ENCODE measurements around the gene ABLIM1. TPM values are rescaled to one million over a fixed set of nuclear protein-coding genes. Genes with fewer than 3 reads are reported as not detected.
A peak's percentile ranks its signal among the peaks of the same experiment; 100 is the strongest.

Gene ABLIM1
- total RNA-seq, 4 donors from 2014 or later: 41.2 to 128 (median 97.3) TPM

DNA sequence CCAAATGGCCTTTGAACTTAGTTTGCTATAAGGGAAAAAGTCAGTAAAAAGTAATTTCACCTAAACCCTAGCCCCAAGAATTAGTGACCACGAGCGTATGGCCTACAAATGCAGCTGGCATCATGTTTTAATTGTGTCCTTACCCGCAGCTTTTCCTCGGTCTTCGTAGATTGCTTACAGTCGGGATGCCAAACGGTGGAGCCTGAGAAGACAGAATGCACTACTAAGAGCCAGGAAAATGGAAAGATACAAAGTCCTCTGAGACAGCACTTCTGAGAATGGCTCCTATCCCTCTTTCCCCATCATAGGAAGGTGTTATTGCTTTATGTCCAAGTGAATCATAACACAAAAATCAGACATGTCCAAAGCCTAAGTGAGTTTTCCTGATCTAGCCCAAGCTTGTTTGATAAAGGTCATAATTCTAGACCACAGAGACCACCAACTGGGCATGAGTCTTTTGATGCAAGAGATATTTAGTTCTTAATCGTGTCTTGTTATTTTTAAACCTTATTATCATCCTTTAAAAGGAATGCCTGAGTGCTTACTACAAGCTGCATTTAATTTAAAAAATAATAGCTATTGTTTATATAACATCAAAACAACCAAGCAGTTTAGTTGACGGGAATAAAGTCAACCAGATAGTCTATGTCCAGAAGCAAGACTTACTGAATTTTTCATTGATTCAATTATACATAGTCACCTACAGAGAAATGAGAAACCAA, 170.1 kb downstream of the ABLIM1 start:
- Histone ChIP-seq H3K27ac (peak overlapping the region; percentile 23 to 77), H3K27me3 (no peaks in the 10 kb centered on the region), H3K4me1 (no peaks in the 10 kb centered on the region), H3K9me3 (no peaks in the 10 kb centered on the region), H3K4me3 (no peak overlapping the region), H3K36me3 (no peaks in the 10 kb centered on the region)
- DNase-seq: no peak
- intact Hi-C loops (cut with DNase I; ENCODE audit: low total_unique reads): no loop called here
- TF ChIP-seq, protein P1, sequence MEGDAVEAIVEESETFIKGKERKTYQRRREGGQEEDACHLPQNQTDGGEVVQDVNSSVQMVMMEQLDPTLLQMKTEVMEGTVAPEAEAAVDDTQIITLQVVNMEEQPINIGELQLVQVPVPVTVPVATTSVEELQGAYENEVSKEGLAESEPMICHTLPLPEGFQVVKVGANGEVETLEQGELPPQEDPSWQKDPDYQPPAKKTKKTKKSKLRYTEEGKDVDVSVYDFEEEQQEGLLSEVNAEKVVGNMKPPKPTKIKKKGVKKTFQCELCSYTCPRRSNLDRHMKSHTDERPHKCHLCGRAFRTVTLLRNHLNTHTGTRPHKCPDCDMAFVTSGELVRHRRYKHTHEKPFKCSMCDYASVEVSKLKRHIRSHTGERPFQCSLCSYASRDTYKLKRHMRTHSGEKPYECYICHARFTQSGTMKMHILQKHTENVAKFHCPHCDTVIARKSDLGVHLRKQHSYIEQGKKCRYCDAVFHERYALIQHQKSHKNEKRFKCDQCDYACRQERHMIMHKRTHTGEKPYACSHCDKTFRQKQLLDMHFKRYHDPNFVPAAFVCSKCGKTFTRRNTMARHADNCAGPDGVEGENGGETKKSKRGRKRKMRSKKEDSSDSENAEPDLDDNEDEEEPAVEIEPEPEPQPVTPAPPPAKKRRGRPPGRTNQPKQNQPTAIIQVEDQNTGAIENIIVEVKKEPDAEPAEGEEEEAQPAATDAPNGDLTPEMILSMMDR (IDR thresholded peaks at IDR 0.05): no peak
- TF ChIP-seq POLR2A (IDR thresholded peaks at IDR 0.05): no peak

DNA sequence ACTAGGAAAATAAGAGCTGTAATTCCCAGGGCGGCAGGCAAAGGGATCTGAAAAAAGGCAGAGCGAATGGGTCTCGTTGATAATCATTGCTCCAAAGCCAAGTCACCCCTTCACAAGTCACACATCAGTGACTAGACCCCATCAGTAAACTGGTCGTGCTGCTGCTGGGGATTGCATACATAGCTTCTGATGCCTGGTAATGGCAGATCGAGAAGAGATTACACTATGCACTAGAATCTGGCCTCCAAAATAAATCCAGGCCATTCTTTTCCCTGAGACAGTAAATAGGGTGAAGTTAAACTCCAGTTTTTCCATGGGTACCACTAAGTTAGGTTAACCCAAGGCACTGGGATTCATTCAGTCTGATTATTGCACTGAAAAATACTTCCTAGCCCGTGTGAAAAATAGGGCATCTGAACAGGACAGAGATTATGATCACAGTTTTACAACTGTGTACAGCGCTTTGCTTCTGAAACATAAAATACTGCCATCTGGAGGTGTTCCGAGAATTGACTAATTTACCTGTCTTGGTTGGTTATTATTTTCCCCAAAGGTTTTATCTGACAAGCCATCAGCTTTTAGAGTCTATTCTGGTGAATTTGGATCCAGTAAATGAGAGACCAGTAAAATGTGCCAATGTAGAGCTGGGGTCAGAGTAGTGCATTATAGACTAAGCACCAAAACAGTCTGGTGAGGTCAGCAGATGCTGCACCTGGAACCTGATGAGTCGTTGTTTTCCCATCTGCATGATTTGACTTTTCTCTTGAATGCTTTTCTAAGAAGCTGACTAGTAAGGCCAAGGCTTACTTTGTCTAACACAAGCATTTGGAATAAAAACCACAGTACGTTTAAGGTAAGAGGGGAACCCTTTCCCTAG, 170.9 kb downstream of the ABLIM1 start:
- intact Hi-C loops (cut with DNase I; ENCODE audit: low total_unique reads): no loop called here
- Histone ChIP-seq H3K27ac (peak overlapping the region; percentile 74 to 77), H3K4me3 (no peak overlapping the region), H3K4me1 (no peaks in the 10 kb centered on the region), H3K27me3 (no peaks in the 10 kb centered on the region), H3K9me3 (no peaks in the 10 kb centered on the region), H3K36me3 (no peaks in the 10 kb centered on the region)
- no peak for TF ChIP-seq POLR2A (IDR thresholded peaks at IDR 0.05)
- TF ChIP-seq, protein P1 (IDR thresholded peaks at IDR 0.05): no peak
- no peak for DNase-seq

DNA sequence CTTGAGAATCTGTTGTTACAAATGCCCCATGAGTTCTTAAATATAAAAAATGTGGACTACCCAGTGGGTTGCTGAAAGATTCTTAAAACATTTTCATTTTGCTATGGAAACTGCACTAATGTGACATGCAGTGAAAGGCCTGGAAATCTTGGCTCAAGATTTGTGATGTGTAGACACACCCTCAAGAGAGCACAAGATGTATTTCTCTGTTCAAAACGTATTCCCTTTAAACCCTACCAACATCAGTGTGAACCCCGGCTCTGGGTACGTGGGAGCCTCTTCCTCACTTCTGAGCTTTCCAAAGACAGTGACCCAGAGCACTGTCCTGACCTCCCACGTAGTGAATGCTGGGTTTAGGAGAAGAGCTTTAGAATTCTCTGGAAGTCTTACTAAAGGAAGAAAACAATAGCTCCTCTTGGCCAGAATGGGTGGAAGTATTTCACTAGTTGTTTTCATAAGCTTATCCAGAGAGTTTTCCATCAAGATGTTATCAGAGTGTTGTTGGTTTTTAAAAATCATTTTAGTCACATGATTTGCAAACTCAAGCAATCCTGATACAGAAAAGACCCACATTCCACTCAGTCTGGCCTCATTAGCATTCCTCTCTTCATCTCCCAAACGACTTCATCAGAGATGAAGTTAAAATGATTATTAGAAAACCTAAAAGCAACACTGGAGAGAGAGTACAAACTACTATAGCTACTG, 172.2 kb downstream of the ABLIM1 start:
- no peaks in the 10 kb centered on the region for H3K9me3 ChIP-seq
- no peaks in the 10 kb centered on the region for H3K27me3 ChIP-seq
- intact Hi-C loops (cut with DNase I; ENCODE audit: low total_unique reads): no loop called here
- no peaks in the 10 kb centered on the region for H3K4me1 ChIP-seq
- H3K27ac ChIP-seq: peak overlapping the region; percentile 74 to 77
- peak in 1 of 2 donors; percentile 40 for DNase-seq
- no peaks in the 10 kb centered on the region for H3K36me3 ChIP-seq
- no peak for TF ChIP-seq POLR2A (IDR thresholded peaks at IDR 0.05)
- TF ChIP-seq, protein P1 (IDR thresholded peaks at IDR 0.05): no peak
- H3K4me3 ChIP-seq: no peak overlapping the region

DNA sequence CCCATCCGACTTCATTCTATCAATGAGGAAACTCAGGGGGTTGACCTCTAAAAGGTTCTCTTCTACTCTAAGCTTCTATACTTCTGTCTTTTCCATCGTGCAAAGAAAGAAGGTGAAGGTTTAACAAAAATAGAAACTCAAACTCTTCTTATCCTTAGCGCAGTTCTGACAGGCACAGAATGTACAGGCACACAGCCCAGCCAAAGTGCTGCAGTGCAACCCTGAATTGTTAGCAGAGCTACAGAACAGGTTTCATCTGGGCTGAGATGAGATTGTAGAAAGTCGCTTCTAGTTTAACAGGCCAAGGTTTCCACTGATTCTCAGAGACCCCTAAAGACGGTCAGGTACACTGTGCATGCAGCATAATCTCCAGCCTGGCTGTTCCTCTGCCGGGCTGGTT, 174.5 kb downstream of the ABLIM1 start:
- DNase-seq: no peak
- Histone ChIP-seq H3K4me1 (peaks cover 0 to 12% of the 10 kb centered on the region in 2 donors), H3K36me3 (no peaks in the 10 kb centered on the region), H3K9me3 (no peaks in the 10 kb centered on the region), H3K27me3 (no peaks in the 10 kb centered on the region), H3K4me3 (no peak overlapping the region), H3K27ac (peak overlapping the region; percentile 74 to 77)
- intact Hi-C loops (cut with DNase I; ENCODE audit: low total_unique reads): no loop called here
- TF ChIP-seq, protein P1 (IDR thresholded peaks at IDR 0.05): no peak
- TF ChIP-seq POLR2A (IDR thresholded peaks at IDR 0.05): no peak
